IPS-18a (cell line): ENCODE measurements around the gene GLG1.

Source experiments
- H3K27ac ChIP-seq: one replicate; pipeline ENCODE4 v1.5.1; 2013; ENCODE audit warnings: low read length
- H3K27me3 ChIP-seq: one replicate; pipeline ENCODE4 v1.6.1; 2013; ENCODE audit warnings: mild to moderate bottlenecking, low read length; ENCODE audit not compliant: control insufficient read depth, insufficient read depth
- H3K36me3 ChIP-seq: one replicate; pipeline ENCODE4 v1.6.1; 2013; ENCODE audit warnings: low read depth, low read length; ENCODE audit not compliant: control insufficient read depth
- H3K4me1 ChIP-seq: one replicate; pipeline ENCODE4 v1.6.1; 2013; ENCODE audit warnings: low read depth, low read length; ENCODE audit not compliant: control insufficient read depth
- H3K4me3 ChIP-seq: one replicate; pipeline ENCODE4 v1.5.1; 2013; ENCODE audit warnings: low read length
- H3K9ac ChIP-seq: one replicate; pipeline ENCODE4 v1.6.1; 2013; ENCODE audit warnings: mild to moderate bottlenecking, low read length, moderate library complexity
- H3K9me3 ChIP-seq: one replicate; pipeline ENCODE4 v1.6.1; 2013; ENCODE audit warnings: low read depth, low read length; ENCODE audit not compliant: control insufficient read depth

The GLG1 gene

GRCh38 chr16:74583926-74584666 is 22.8 kb downstream of the GLG1 start:
- Histone ChIP-seq H3K36me3 (no peaks in the 10 kb centered on the region), H3K9ac (no peak overlapping the region), H3K27me3 (no peaks in the 10 kb centered on the region), H3K4me3 (no peak overlapping the region), H3K4me1 (no peaks in the 10 kb centered on the region), H3K27ac (no peak overlapping the region), H3K9me3 (no peaks in the 10 kb centered on the region)

GRCh38 chr16:74582970-74583369 is 23.9 kb downstream of the GLG1 start:
- Histone ChIP-seq H3K9me3 (no peaks in the 10 kb centered on the region), H3K9ac (no peak overlapping the region), H3K4me1 (no peaks in the 10 kb centered on the region), H3K36me3 (no peaks in the 10 kb centered on the region), H3K27ac (no peak overlapping the region), H3K4me3 (no peak overlapping the region), H3K27me3 (no peaks in the 10 kb centered on the region)

- Histone ChIP-seq H3K4me3 (no peak overlapping the region), H3K9ac (no peak overlapping the region), H3K4me1 (no peaks in the 10 kb centered on the region), H3K36me3 (no peaks in the 10 kb centered on the region), H3K27ac (no peak overlapping the region), H3K27me3 (no peaks in the 10 kb centered on the region), H3K9me3 (no peaks in the 10 kb centered on the region)
Measured at GRCh38 chr16:74580833-74581232, 26.1 kb downstream of the GLG1 start.

- H3K9me3 ChIP-seq, result no peaks in the 10 kb centered on the region
- no peaks in the 10 kb centered on the region for H3K27me3 ChIP-seq
- no peaks in the 10 kb centered on the region for H3K36me3 ChIP-seq
- H3K27ac ChIP-seq, result no peak overlapping the region
- H3K4me1 ChIP-seq, result no peaks in the 10 kb centered on the region
- H3K4me3 ChIP-seq, result no peak overlapping the region
- H3K9ac ChIP-seq, result no peak overlapping the region
Measured at GRCh38 chr16:74578838-74579237, 28.1 kb downstream of the GLG1 start.

GRCh38 chr16:74578433-74578832 is 28.5 kb downstream of the GLG1 start:
- Histone ChIP-seq H3K27ac (no peak overlapping the region), H3K4me3 (no peak overlapping the region), H3K4me1 (no peaks in the 10 kb centered on the region), H3K9me3 (no peaks in the 10 kb centered on the region), H3K9ac (no peak overlapping the region), H3K27me3 (no peaks in the 10 kb centered on the region), H3K36me3 (no peaks in the 10 kb centered on the region)

GRCh38 chr16:74577882-74578366 is 29.0 kb downstream of the GLG1 start:
- no peaks in the 10 kb centered on the region for H3K36me3 ChIP-seq
- no peaks in the 10 kb centered on the region for H3K27me3 ChIP-seq
- no peak overlapping the region for H3K4me3 ChIP-seq
- no peaks in the 10 kb centered on the region for H3K9me3 ChIP-seq
- no peak overlapping the region for H3K27ac ChIP-seq
- no peak overlapping the region for H3K9ac ChIP-seq
- H3K4me1 ChIP-seq, result no peaks in the 10 kb centered on the region

- no peaks in the 10 kb centered on the region for H3K4me1 ChIP-seq
- no peaks in the 10 kb centered on the region for H3K27me3 ChIP-seq
- no peak overlapping the region for H3K9ac ChIP-seq
- H3K4me3 ChIP-seq, result no peak overlapping the region
- no peaks in the 10 kb centered on the region for H3K36me3 ChIP-seq
- H3K9me3 ChIP-seq, result no peaks in the 10 kb centered on the region
- no peak overlapping the region for H3K27ac ChIP-seq
Measured at GRCh38 chr16:74575807-74576643, 30.9 kb downstream of the GLG1 start.

GRCh38 chr16:74575175-74575806 is 31.6 kb downstream of the GLG1 start:
- H3K4me1 ChIP-seq, result no peaks in the 10 kb centered on the region
- no peaks in the 10 kb centered on the region for H3K27me3 ChIP-seq
- no peak overlapping the region for H3K4me3 ChIP-seq
- no peak overlapping the region for H3K27ac ChIP-seq
- no peaks in the 10 kb centered on the region for H3K9me3 ChIP-seq
- H3K36me3 ChIP-seq, result no peaks in the 10 kb centered on the region
- H3K9ac ChIP-seq, result no peak overlapping the region

GRCh38 chr16:74574146-74574545 is 32.8 kb downstream of the GLG1 start:
- Histone ChIP-seq H3K4me3 (no peak overlapping the region), H3K4me1 (no peaks in the 10 kb centered on the region), H3K27me3 (no peaks in the 10 kb centered on the region), H3K9ac (no peak overlapping the region), H3K36me3 (no peaks in the 10 kb centered on the region), H3K9me3 (no peaks in the 10 kb centered on the region), H3K27ac (no peak overlapping the region)

- Histone ChIP-seq H3K27me3 (no peaks in the 10 kb centered on the region), H3K27ac (no peak overlapping the region), H3K36me3 (no peaks in the 10 kb centered on the region), H3K4me3 (no peak overlapping the region), H3K9me3 (no peaks in the 10 kb centered on the region), H3K9ac (no peak overlapping the region), H3K4me1 (no peaks in the 10 kb centered on the region)
Measured at GRCh38 chr16:74573622-74574021, 33.3 kb downstream of the GLG1 start.

GRCh38 chr16:74570412-74571301 is 36.3 kb downstream of the GLG1 start:
- Histone ChIP-seq H3K4me3 (no peak overlapping the region), H3K36me3 (no peaks in the 10 kb centered on the region), H3K4me1 (no peaks in the 10 kb centered on the region), H3K9ac (no peak overlapping the region), H3K27ac (no peak overlapping the region), H3K9me3 (no peaks in the 10 kb centered on the region), H3K27me3 (no peaks in the 10 kb centered on the region)
